GM12874 (cell line): ENCODE measurements around the gene EPHA1.

ENCODE experiments used
- CTCF ChIP-seq: IDR thresholded peaks from 2 replicates; pipeline ENCODE4 v1.5.1; 2011; ENCODE audit warnings: low read depth, mild to moderate bottlenecking, control low read depth, low read length, moderate library complexity; ENCODE audit not compliant: insufficient read depth

The EPHA1 gene

GRCh38 chr7:143388051-143388450 lies 20.6 kb downstream of the EPHA1 start:
- TF ChIP-seq CTCF: no peak

- TF ChIP-seq CTCF: no peak
These were observed 21.3 kb downstream of the EPHA1 start for GRCh38 chr7:143387156-143387975.

GRCh38 chr7:143385891-143386781 lies 22.5 kb downstream of the EPHA1 start:
- no peak for TF ChIP-seq CTCF

- no peak for TF ChIP-seq CTCF
These were observed 23.7 kb downstream of the EPHA1 start for GRCh38 chr7:143384661-143385631.

- TF ChIP-seq CTCF: no peak
These were observed 24.5 kb downstream of the EPHA1 start for GRCh38 chr7:143384148-143384547.

GRCh38 chr7:143383642-143383957 lies 25.1 kb downstream of the EPHA1 start:
- TF ChIP-seq CTCF: no peak
